Measurements from ENCODE around the gene LEPR. TPM values are rescaled to one million over a fixed set of nuclear protein-coding genes. Genes with fewer than 3 reads are reported as not detected.
A peak's percentile ranks its signal among the peaks of the same experiment; 100 is the strongest.

LEPR gene
- total and polyA plus RNA-seq, 4 experiments from 2014 or later: 1.7 to 3.0 (median 2.0) TPM

GRCh38 chr1:65437616-65438015 lies 17.1 kb downstream of the LEPR start:
- peak overlapping the region in 1 of 7 donors; percentile 47 for H3K27ac Mint-ChIP-seq
- no peak overlapping the region for H3K4me3 Mint-ChIP-seq
- DNase-seq: no peak
- H3K36me3 Mint-ChIP-seq: peaks cover 9 to 20% of the 10 kb centered on the region in 2 donors
- CTCF ChIA-PET (ENCODE audit: partially characterized antibody): no interaction called here
- no peaks in the 10 kb centered on the region for H3K36me3 ChIP-seq (ENCODE audit: insufficient read depth, low read length)
- H3K27me3 Mint-ChIP-seq: no peaks in the 10 kb centered on the region
- peaks cover 0 to 2% (median 0%) of the 10 kb centered on the region in 4 donors for H3K4me1 Mint-ChIP-seq
- no peaks in the 10 kb centered on the region for H3K27me3 ChIP-seq (ENCODE audit: insufficient read depth, low read length)
- no peaks in the 10 kb centered on the region for H3K9me3 Mint-ChIP-seq
- POLR2A ChIA-PET (ENCODE audit: partially characterized antibody): no interaction called here
- H3K9me3 ChIP-seq (ENCODE audit: control insufficient read depth in 1 of 2, low read length in 2 of 2): no peaks in the 10 kb centered on the region
- no peak overlapping the region for H3K4me3 ChIP-seq (ENCODE audit: low read length in 2 of 2)
- no peaks in the 10 kb centered on the region for H3K4me1 ChIP-seq (ENCODE audit: insufficient read depth, low read length)
- no peak overlapping the region for H3K27ac ChIP-seq (ENCODE audit: low read depth, low read length)
- intact Hi-C loops (cut with micrococcal nuclease): no loop called here

- no peak overlapping the region for H3K27ac ChIP-seq (ENCODE audit: low read depth, low read length)
- H3K4me3 ChIP-seq (ENCODE audit: low read length in 2 of 2): no peak overlapping the region
- no peaks in the 10 kb centered on the region for H3K9me3 ChIP-seq (ENCODE audit: control insufficient read depth in 1 of 2, low read length in 2 of 2)
- ChIA-PET CTCF (ENCODE audit: partially characterized antibody) (interaction anchor here (0.8 to 1.5 kb wide), 2 partner anchors 9 to 11 kb away, joined by 4 to 10 read pairs; no protein-coding TSS in a partner anchor), POLR2A (ENCODE audit: partially characterized antibody) (no interaction called here)
- no peaks in the 10 kb centered on the region for H3K27me3 Mint-ChIP-seq
- no peak for DNase-seq
- intact Hi-C loops (cut with micrococcal nuclease): no loop called here
- no peaks in the 10 kb centered on the region for H3K9me3 Mint-ChIP-seq
- H3K36me3 Mint-ChIP-seq: peaks cover 2 to 10% of the 10 kb centered on the region in 2 donors
- H3K36me3 ChIP-seq (ENCODE audit: insufficient read depth, low read length): no peaks in the 10 kb centered on the region
- H3K4me1 ChIP-seq (ENCODE audit: insufficient read depth, low read length): no peaks in the 10 kb centered on the region
- no peaks in the 10 kb centered on the region for H3K27me3 ChIP-seq (ENCODE audit: insufficient read depth, low read length)
- H3K27ac Mint-ChIP-seq: no peak overlapping the region
- H3K4me3 Mint-ChIP-seq: no peak overlapping the region
- H3K4me1 Mint-ChIP-seq: no peaks in the 10 kb centered on the region
Measured at GRCh38 chr1:65440322-65440900, 19.9 kb downstream of the LEPR start.

- intact Hi-C loops (cut with micrococcal nuclease): no loop called here
- no peak overlapping the region for H3K4me3 ChIP-seq (ENCODE audit: low read length in 2 of 2)
- no peak overlapping the region for H3K4me3 Mint-ChIP-seq
- H3K36me3 Mint-ChIP-seq: peaks cover 2 to 9% of the 10 kb centered on the region in 2 donors
- H3K27me3 Mint-ChIP-seq: no peaks in the 10 kb centered on the region
- H3K36me3 ChIP-seq (ENCODE audit: insufficient read depth, low read length): no peaks in the 10 kb centered on the region
- H3K4me1 ChIP-seq (ENCODE audit: insufficient read depth, low read length): no peaks in the 10 kb centered on the region
- no peak for DNase-seq
- no peaks in the 10 kb centered on the region for H3K9me3 Mint-ChIP-seq
- no peaks in the 10 kb centered on the region for H3K9me3 ChIP-seq (ENCODE audit: control insufficient read depth in 1 of 2, low read length in 2 of 2)
- H3K27ac ChIP-seq (ENCODE audit: low read depth, low read length): no peak overlapping the region
- no peak overlapping the region for H3K27ac Mint-ChIP-seq
- no peaks in the 10 kb centered on the region for H3K27me3 ChIP-seq (ENCODE audit: insufficient read depth, low read length)
- no peaks in the 10 kb centered on the region for H3K4me1 Mint-ChIP-seq
- ChIA-PET POLR2A (ENCODE audit: partially characterized antibody) (interaction anchor here (0.8 kb wide), 1 partner anchor 21 kb away, joined by 3 read pairs; the partner anchor contains the start of genes LEPR and LEPROT), CTCF (ENCODE audit: partially characterized antibody) (interaction anchor here (1.5 kb wide), 1 partner anchor 10 kb away, joined by 10 read pairs; no protein-coding TSS in a partner anchor)
Measured at GRCh38 chr1:65440915-65441314, 20.4 kb downstream of the LEPR start.

- Mint-ChIP-seq H3K27me3 (no peaks in the 10 kb centered on the region), H3K27ac (no peak overlapping the region), H3K36me3 (peaks cover 0 to 6% of the 10 kb centered on the region in 2 donors), H3K4me1 (no peaks in the 10 kb centered on the region), H3K4me3 (no peak overlapping the region), H3K9me3 (no peaks in the 10 kb centered on the region)
- no peak for DNase-seq
- Histone ChIP-seq H3K4me3 (ENCODE audit: low read length in 2 of 2) (no peak overlapping the region), H3K4me1 (ENCODE audit: insufficient read depth, low read length) (no peaks in the 10 kb centered on the region), H3K27ac (ENCODE audit: low read depth, low read length) (no peak overlapping the region), H3K36me3 (ENCODE audit: insufficient read depth, low read length) (no peaks in the 10 kb centered on the region), H3K27me3 (ENCODE audit: insufficient read depth, low read length) (no peaks in the 10 kb centered on the region), H3K9me3 (ENCODE audit: control insufficient read depth in 1 of 2, low read length in 2 of 2) (no peaks in the 10 kb centered on the region)
- ChIA-PET CTCF (ENCODE audit: partially characterized antibody) (interaction anchor here (1.5 kb wide), 1 partner anchor 10 kb away, joined by 10 read pairs; no protein-coding TSS in a partner anchor), POLR2A (ENCODE audit: partially characterized antibody) (interaction anchor here (0.8 kb wide), 1 partner anchor 21 kb away, joined by 3 read pairs; the partner anchor contains the start of genes LEPR and LEPROT)
- intact Hi-C loops (cut with micrococcal nuclease): no loop called here
Measured at GRCh38 chr1:65441464-65441863, 21.0 kb downstream of the LEPR start.

- H3K4me1 ChIP-seq (ENCODE audit: insufficient read depth, low read length): no peaks in the 10 kb centered on the region
- intact Hi-C loops (cut with micrococcal nuclease): no loop called here
- H3K4me3 ChIP-seq (ENCODE audit: low read length in 2 of 2): no peak overlapping the region
- no peaks in the 10 kb centered on the region for H3K9me3 ChIP-seq (ENCODE audit: control insufficient read depth in 1 of 2, low read length in 2 of 2)
- no peak overlapping the region for H3K27ac ChIP-seq (ENCODE audit: low read depth, low read length)
- Mint-ChIP-seq H3K9me3 (no peaks in the 10 kb centered on the region), H3K4me1 (no peaks in the 10 kb centered on the region), H3K27me3 (no peaks in the 10 kb centered on the region), H3K27ac (no peak overlapping the region), H3K36me3 (peaks cover 0 to 2% of the 10 kb centered on the region in 2 donors), H3K4me3 (no peak overlapping the region)
- POLR2A ChIA-PET (ENCODE audit: partially characterized antibody): no interaction called here
- DNase-seq: no peak
- H3K36me3 ChIP-seq (ENCODE audit: insufficient read depth, low read length): no peaks in the 10 kb centered on the region
- H3K27me3 ChIP-seq (ENCODE audit: insufficient read depth, low read length): no peaks in the 10 kb centered on the region
- CTCF ChIA-PET (ENCODE audit: partially characterized antibody): no interaction called here
Measured at GRCh38 chr1:65442442-65442841, 22.0 kb downstream of the LEPR start.

- intact Hi-C loops (cut with micrococcal nuclease): no loop called here
- ChIA-PET POLR2A (ENCODE audit: partially characterized antibody) (no interaction called here), CTCF (ENCODE audit: partially characterized antibody) (no interaction called here)
- Histone ChIP-seq H3K4me3 (ENCODE audit: low read length in 2 of 2) (no peak overlapping the region), H3K4me1 (ENCODE audit: insufficient read depth, low read length) (no peaks in the 10 kb centered on the region), H3K36me3 (ENCODE audit: insufficient read depth, low read length) (no peaks in the 10 kb centered on the region), H3K27me3 (ENCODE audit: insufficient read depth, low read length) (no peaks in the 10 kb centered on the region), H3K9me3 (ENCODE audit: control insufficient read depth in 1 of 2, low read length in 2 of 2) (no peaks in the 10 kb centered on the region), H3K27ac (ENCODE audit: low read depth, low read length) (no peak overlapping the region)
- no peaks in the 10 kb centered on the region for H3K27me3 Mint-ChIP-seq
- H3K36me3 Mint-ChIP-seq: no peaks in the 10 kb centered on the region
- DNase-seq: no peak
- H3K9me3 Mint-ChIP-seq: no peaks in the 10 kb centered on the region
- no peaks in the 10 kb centered on the region for H3K4me1 Mint-ChIP-seq
- H3K4me3 Mint-ChIP-seq: no peak overlapping the region
- no peak overlapping the region for H3K27ac Mint-ChIP-seq
Measured at GRCh38 chr1:65443647-65444046, 23.2 kb downstream of the LEPR start.

- Mint-ChIP-seq H3K9me3 (no peaks in the 10 kb centered on the region), H3K27me3 (no peaks in the 10 kb centered on the region), H3K4me1 (no peaks in the 10 kb centered on the region), H3K4me3 (no peak overlapping the region), H3K36me3 (no peaks in the 10 kb centered on the region), H3K27ac (no peak overlapping the region)
- no peaks in the 10 kb centered on the region for H3K36me3 ChIP-seq (ENCODE audit: insufficient read depth, low read length)
- ChIA-PET CTCF (ENCODE audit: partially characterized antibody) (no interaction called here), POLR2A (ENCODE audit: partially characterized antibody) (no interaction called here)
- no peaks in the 10 kb centered on the region for H3K27me3 ChIP-seq (ENCODE audit: insufficient read depth, low read length)
- no peaks in the 10 kb centered on the region for H3K4me1 ChIP-seq (ENCODE audit: insufficient read depth, low read length)
- intact Hi-C loops (cut with micrococcal nuclease): no loop called here
- no peak for DNase-seq
- H3K27ac ChIP-seq (ENCODE audit: low read depth, low read length): no peak overlapping the region
- no peak overlapping the region for H3K4me3 ChIP-seq (ENCODE audit: low read length in 2 of 2)
- H3K9me3 ChIP-seq (ENCODE audit: control insufficient read depth in 1 of 2, low read length in 2 of 2): no peaks in the 10 kb centered on the region
Measured at GRCh38 chr1:65444128-65444640, 23.7 kb downstream of the LEPR start.
